HG02870 (cell line): ENCODE data around the gene SCYL1.

Experiments used
- ATAC-seq: cut with Tn5 transposase; IDR thresholded peaks from one replicate; pipeline ENCODE4 v1.9.1; 2021; ENCODE audit warnings: mild to moderate bottlenecking, moderate library complexity; ENCODE audit not compliant: unreplicated experiment

SCYL1 gene

DNA sequence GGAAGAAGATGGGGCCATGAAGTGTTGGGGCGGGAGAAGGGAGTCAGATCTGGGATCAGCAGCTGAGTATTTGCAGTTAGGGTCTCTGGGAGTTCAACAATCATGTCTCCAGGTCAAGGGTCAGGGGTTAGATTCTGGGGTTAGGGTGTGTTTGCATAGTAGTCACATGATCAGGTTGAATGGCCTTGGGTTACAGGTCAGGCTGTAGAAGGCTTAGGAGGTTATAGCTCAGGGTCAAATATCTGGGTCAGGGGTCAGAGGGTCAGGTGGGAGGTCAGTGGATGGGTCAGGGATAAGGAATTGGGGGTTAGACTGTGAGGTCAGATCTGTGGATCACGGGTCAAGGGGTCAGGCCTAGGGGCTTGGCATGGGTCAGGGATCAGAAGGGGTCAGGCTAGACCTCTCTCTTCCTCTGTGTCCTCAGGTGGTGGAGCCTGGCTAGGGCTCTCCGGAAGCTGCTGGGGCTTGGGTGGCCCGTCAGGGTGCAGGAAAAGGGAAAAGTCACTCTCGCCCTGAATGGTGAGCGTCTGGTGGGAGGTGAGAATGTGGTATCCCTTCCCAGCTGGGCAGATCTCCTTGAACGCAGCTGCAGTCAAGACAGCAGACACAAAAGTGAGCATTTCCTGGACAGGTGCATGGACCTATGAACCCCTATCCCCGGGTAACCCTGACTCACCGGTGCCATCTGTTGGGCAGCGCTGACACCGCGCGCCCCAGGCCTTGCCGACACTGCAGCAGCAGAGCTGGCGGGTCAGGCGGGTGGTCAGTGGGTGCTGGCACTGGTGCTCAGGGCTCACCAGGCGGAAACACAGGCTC lies 26.9 kb downstream of the SCYL1 start:
- no peak for ATAC-seq

DNA sequence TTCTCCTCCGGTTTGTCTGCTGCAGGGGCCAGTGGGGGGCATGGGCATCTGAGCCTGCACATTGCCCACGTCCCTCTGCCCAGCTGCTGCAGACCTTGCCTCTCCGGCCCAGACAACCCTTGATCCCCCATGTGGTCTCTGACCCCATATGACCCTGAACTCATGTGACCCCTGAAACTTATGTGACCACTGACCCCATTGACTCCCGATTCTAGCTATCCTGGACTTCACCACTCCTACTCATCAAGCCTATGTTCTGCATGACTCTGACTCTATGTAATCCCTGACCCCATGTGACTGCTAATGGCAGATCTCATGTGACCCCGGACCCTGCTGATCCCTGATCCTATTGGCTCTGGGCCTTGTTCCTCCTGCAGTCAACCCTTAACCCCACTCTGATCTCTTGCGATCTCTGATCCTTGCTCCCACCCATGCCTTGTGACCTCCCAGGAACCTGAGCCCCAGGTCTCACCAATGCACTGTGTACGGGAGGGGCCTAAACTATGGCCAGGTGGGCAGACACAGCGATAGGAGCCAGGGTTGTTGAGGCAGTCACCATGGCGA lies 27.6 kb downstream of the SCYL1 start:
- no peak for ATAC-seq

DNA sequence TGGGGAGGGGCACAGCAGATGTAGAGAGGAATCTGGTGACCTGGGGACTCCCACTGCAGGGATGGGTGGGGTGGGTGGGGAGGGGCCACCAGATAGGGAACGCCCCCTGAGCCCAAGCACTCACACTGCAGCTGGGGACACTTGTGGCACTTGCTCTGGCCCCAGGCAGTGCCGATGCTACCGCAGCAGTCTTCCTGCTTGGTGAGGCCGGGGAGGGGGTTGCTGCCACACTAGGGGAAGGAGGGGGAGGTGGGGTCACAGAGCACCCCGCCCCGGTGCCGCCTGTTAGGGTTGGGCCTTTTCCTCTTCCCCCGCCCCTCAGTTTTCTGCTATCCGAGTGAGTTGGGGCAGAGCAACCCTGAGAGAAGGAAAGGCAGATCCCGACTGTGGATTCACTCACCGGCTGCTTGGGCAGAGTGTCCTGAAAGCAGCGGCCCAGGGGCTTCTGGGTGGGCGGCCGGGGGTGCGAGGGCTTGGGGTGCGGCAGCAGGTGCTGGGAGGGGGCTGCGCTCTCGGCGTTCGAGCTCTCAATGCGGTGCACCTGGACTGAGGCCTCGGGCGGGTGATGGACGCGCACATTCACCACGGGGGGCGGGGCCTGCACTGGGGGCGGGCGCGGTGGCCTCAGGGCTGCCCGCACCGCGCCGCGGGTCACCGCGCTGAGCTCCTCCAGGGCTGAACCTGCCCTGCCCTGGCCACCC lies 28.6 kb downstream of the SCYL1 start:
- ATAC-seq = no peak

DNA sequence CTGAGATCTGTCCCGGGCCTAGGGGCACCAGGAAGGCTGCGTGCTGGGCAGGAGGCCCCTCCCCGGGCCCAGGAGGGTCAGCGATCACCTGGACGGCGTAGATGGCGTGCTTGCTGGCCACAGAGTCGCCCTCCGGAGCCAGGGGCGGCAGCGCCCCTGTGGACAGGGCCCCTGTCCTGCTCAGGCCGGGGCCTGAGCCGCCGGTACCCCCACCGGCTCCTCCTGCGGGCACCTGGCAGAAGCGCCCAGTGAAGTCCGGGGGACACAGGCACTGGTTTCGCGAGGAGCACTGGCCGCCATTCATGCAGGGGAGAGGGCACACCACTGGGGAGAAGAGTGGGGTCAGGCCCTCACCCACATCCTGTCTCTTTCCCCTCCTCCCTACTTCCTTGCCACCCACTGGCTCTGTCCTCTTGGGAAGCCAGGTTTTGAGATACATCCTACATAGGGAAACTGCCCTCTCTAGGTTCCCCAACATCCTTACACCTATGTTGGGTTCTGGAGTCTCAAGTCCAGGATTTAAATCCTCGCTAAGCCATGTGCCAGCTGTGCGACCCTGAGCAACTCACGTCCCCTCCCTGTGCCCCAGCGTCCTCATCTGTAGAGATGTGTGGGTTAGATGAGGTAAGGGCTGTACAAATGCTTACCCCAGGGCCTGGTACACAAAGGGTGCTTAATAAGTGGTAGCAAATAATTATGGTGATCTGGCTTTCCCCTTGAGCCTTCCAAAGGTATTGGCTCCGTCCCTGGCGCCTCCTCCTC lies 29.4 kb downstream of the SCYL1 start:
- ATAC-seq = no peak

DNA sequence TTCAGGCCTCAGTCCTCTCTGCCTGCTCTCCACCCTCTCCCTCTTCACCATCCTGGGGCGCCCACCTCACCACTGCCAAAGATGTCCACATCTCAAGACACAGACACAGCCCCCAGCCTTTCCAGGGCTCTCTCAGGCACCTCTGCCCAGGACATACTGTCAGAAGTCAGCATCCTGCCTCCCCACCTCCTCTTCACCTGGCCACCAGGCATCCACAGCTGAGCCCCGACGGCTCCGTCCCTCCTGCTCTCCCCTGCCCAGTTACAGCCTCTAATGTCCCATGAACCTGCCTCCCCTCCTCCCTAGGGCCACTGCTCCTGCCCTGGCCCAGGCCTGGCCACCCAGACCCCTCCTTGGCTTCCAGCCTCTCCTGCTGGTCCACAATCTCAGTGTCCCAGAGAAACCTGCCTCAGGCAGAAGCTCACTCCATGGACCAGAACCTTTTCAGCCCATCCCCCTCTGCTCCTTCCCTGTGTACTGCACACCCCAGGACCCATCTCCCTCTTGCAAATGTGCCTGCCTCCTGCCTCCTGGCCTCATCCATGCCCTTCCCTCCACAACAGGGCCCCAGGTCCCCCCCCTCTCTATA lies 30.1 kb downstream of the SCYL1 start:
- no peak for ATAC-seq

DNA sequence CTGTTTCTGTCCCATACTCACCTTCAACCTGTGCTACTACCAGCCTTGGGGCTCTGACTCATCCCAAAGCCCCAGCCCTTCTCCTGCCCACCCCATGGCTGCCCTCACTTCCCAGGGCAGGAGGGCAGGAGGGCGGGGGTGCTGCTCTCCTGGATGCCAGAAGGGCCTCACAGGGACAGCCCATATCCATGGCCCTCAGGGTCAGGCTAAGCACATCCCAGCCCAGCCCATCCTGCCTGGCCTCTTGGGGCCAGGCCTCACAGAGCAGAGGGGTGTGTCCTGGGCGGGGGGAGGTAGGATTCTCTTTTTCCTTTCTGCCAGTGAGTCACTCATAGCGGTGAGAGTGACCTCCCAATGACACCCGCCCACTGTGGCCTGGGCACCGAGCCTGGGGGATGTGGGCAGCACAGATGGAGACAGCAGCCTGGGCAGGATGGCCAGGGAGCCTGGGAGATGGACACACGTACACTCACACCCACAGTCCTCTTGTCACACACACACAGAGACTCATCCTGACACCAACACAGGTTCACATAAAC lies 30.9 kb downstream of the SCYL1 start:
- ATAC-seq = no peak

DNA sequence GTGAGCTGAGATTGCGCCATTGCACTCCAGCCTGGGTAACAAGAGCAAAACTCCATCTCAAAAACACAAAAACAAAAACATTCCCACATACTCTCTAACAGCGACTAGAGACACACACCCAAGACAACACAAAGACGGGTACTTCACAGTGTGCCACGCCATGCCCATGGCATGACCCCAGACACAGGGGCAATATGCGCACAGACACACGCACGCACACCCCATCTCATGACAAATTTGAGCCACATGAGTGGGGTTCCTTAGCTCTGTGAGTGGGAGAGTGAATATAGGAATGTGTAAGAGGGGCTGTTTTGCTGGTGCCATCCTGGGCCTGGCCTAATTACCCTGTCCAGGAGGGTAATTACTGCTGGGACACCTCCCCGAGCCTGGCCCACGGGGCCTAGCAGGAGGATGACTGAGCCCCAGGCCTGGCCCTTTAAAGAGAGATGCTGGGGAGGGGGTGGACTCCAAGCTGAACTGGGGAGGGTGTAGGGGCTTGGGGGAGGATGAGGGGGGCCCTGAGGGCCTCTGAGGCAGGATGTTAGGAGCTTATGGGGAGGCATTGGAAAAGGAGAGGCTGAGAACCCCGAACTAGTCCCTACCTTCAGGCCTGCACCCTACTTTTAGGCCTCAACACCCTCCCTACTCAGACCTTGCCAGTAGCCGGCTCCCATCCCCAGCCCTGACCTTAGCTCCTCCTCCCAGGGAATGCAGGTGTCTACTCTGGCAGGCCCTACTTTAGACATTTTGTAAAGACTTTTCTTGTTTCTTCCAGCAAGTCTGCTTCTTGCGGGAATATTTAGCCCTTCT lies 31.8 kb downstream of the SCYL1 start:
- ATAC-seq = no peak

DNA sequence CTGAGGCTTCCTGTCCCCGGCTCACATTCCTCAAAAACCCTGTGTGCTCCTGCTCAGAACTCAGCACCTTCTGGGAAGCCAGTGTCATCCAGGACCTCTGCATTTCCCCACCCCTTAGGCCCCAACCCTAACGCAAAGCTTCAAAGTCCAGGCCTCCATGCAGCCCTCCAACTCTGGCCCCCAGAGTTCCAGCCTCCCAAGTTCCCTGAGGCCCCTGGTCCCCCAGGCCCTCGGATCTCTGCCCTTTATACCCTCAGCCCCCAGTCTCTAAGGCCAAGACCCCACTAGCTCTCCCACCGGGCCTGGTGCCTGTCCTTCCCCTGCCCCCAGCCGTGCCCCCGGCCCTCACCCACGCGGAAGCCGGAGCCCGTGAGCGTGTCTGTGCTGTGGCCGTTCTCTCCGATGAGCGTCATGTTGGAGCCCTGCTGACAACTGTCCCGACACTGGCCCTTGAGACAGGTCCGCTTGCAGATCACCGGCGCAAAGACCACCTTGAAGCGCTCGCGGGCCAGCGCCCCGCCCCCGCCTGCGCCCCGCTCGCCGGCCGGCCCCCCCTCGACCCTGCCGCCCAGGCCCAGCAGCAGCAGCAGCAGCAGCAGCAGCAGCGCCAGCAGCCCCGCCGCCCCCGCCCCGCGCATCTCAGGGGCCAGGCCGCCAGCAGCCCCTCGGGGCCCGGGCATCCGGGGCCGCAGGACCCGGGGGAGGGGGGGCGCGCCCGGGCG lies 32.6 kb downstream of the SCYL1 start:
- ATAC-seq = no peak

DNA sequence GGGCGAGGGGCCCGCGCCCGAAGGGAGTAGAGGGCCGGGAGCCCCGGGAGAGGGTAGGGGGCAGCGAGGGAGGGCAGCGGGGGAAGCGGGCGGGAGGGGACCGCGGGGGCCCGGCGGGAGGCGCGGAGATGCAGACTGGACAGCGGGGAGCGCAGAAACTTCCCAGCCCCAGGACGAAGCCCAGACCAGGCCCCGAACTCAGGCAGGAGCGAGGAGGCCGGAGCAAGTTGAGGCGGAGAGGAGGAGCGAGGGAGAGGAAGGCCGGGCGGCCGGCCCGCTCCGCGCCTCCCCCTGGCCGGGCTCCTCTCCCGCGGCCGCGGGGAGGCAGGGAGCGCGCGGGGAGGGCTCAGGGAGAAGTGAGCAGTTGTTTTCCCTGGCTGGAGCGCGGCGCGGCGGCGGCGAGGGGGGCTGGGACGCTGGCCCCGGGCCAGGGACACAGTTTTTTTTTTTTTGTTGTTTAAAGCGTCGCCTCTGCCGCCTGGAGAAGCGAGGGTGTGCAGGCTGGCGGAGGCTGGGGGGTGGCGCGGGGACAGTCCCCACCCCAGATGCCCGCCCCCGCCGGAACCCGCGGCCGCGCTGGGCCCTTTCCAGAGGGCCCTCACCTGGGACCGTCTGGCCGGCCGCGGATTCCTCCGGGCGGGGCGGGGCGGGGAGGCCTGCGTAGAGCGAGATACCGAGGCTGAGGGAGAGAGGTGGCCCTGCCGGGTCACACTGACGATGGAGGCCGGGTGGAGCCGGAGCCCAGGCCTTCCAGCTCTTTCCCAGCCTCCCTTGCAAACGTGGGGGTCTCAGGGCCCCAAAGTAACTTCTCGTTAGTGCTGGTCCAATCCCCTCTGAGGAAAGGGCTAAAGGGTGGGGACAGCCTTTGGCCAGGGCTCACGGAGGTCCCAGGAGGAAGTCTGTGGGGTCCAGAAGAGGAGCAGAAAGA lies 33.4 kb downstream of the SCYL1 start, which contains the start of gene LTBP3:
Gene LTBP3 (minus strand): TSS at position 358 of the 928 bp plus-strand sequence. CDS start 400 bp downstream, outside the sequence.
- no peak for ATAC-seq

DNA sequence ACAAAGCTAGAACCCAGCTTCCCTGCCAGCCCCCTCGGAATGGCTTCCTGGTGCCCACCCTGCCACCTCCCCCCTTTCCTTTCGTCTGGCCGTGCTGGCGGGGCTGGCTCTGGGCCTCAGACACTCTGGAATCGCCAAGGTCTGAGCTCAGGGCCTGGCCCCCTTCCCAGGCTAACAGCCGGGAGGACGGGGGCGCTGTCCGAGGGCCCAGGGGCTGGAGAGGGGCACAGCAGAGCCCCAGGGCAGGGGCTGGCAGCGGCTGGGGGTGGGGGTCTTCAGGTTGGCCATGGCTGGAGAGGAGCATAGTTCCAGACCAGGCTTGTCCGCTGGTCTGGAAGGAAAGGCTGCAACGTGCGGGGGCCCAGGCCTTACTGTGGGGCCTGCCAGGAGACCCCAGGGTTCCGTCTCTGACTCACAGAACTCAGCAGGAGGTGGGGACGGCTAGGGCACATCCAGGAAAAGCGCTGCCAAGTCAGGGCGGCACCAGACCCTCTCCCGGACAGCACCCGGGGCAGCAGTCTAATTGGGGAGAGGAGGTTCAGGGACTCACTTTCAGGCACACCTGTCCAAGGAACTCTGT lies 34.1 kb downstream of the SCYL1 start:
- no peak for ATAC-seq

DNA sequence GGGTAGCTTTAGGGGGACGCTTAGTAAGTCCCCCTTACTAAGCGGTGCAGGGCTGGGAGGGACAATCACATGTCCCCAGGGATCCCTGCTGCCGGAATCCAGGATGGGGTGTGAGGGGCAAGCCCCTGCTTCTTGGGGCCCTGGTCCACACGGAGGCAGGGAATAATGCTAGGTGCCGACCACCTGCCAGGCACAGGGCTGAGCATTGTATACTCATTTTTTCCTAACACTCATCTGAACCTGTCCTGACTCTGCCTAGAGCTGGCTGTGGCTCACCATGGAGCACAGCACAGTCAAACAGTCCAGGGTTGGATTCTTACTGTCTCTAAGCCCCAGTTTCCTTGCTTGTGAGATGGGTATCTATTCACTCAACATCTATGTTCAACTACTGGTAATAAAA lies 34.7 kb downstream of the SCYL1 start:
- ATAC-seq = no peak

DNA sequence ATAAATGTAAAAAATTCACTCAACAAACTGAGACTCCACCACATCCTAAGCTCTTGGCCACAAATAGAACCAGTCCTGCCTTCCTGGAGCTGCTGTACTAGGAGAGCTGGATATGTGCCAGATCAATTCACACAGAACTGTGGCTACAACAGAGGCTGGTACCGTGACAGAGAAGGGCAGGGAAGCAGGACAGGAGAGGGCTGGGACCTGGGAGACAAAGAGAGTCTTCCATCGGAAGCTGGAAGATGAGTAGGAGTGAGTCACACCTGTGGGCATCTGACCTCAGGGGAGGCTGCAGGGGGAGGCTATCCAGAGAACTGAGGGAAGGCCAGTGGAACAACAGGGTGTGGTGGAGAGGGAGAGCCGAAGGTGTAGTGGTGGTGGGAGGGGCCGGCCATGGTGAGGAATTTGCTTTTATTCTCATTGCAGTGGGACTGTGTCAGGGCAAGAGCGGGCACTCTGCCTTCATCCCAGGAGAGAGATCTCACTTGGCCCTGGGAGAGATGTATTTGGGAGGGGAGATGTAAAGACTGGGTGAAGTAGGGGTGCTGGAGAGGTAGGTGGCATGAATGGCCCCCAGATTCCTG lies 35.2 kb downstream of the SCYL1 start:
- no peak for ATAC-seq

DNA sequence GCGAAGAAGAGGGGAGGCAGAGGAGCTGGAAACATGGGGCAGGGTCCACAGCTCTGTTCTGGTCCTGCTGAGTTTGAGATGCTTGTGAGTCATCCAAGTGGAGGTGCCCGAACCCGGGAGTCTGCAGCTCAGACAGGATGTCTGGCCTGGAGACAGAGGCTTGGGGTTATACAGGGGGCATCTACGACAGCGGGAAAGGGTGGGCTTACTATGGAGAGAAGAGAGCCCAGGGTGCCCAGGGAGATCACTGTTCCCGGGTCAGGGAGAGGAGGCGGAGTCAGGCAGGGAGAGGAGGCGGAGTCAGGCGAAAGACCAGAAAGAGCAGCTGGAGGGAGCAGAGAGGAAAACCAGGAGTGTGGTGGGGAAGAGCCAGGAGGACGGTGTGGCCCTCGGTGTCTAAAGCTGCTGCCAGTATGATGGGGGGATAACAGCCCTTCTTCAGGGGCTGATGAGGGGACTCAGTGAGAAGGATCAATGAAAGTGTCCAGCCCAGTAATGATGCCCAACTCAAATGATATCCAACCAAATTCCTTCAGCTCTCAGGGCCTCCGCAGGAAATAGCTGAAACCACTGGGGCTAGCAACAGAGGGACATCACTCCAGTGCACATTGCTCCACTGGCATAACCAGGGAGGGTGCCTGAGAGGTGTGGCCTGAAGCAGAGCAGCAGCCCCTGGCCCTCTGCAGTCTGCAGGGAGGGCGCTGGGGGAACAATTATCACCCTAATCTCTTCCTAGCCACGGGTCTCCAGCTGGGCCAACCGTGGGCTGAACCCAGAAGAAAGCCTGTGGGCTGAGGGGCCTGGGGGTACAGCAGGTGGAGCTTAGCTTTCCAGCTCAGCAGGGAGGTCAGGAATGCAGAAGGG lies 35.9 kb downstream of the SCYL1 start:
- no peak for ATAC-seq

DNA sequence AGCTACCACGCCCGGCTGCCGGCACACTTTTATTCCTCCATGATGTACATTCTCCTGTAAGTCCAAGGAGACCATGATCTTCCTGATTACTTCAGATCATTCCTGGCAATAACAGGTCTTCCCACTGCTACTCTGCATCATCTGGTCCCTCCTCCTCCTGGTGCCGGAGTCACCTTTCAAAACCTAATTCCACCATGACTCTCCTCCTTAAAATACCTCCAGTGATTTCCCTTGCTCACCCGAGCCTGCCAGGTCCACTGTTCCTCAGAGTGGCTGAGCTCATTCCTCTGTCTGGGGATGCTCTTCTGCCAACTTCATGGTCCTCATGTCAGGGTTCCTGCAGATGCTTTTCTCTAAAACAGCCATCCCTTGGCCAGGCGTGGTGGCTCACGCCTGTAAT lies 37.1 kb downstream of the SCYL1 start:
- no peak for ATAC-seq

DNA sequence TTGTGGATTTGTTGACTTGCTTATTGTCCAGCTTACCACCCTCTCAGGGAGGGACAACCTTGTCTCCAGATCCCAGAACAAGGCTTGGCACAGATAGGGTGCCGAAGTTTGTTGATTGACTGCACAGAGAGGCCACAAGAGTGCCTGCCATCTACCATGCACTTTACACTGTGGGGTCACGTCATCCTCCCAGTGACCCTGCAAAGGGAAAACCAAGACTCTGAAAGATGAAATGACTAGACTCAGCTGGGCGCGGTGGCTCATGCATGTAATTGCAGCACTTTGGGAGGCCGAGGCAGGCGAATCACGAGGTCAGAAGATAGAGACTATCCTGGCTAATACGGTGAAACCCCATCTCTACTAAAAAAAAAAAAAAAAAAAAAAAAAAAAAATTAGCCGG lies 37.9 kb downstream of the SCYL1 start:
- no peak for ATAC-seq

DNA sequence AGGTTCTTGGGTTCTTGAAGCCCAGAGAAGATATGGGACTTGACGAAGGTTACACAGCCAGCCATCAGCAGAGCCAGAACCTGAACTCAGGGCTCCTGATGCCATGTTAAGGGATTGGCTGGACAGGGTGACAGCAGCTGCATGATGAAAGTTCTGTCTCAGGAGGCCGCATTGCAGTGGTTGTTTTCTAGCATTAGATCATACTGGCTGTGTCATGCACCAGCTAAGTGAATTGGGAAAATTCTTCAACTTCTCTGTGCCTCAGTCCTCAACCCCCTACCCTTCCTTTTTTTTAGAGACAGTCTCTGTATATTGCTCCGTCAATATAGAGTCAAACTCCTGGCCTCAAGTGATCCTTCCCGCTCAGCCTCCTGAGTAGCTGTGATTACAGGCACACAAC lies 38.7 kb downstream of the SCYL1 start:
- no peak for ATAC-seq
